Pancreas (tissue), 10 donors: ENCODE data around the gene PGAP3. TPM values are rescaled to one million over a fixed set of nuclear protein-coding genes. Genes with fewer than 3 reads are reported as not detected.

Source experiments
- ATAC-seq, 4 donors: fragments of 200-7000 bp; cut with Tn5 transposase; one replicate each; pipeline versions ENCODE4 v1.8.0 to v1.9.1; 2020; ENCODE audit warnings: mild to moderate bottlenecking in 4 of 4, moderate library complexity in 4 of 4
- DNase-seq, 6 donors: peaks; one replicate each; pipeline ENCODE4 v3.0.0-alpha.2; 2020
- FAIRE-seq: peaks from 2 replicates; lab custom pipeline; 2012; peaks lifted over from hg19 to GRCh38; lab: Jason Lieb, UNC
- H3K27ac ChIP-seq, 4 donors: fragments of 200-600 bp; sonication (generic); 1 replicate in 3 of 4; 2 replicates in 1 of 4; pipeline versions ENCODE4 v1.5.0 to v1.8.0; 2020
- H3K27me3 ChIP-seq, 4 donors: fragments of 200-600 bp; one replicate each; pipeline ENCODE4 v1.8.0; 2021
- H3K36me3 ChIP-seq, 3 donors: fragments of 200-600 bp; sonication (generic) in 1 of 3; one replicate each; pipeline versions ENCODE4 v1.5.0 to v1.8.0; 2020 to 2021
- H3K4me1 ChIP-seq, 3 donors: fragments of 200-600 bp; one replicate each; pipeline ENCODE4 v1.8.0; 2021
- H3K4me3 ChIP-seq, 4 donors: fragments of 200-600 bp; sonication (generic) in 2 of 4; one replicate each; pipeline versions ENCODE4 v1.5.0 to v1.8.0; 2020 to 2021
- H3K9me3 ChIP-seq, 4 donors: fragments of 200-600 bp; one replicate each; pipeline ENCODE4 v1.8.0; 2021
- CTCF ChIP-seq, 4 donors: fragments of 200-600 bp; sonication (generic) in 3 of 4; IDR thresholded peaks; one replicate each; pipeline versions ENCODE4 v1.5.0 to v1.8.0; 2021; ENCODE audit warnings: antibody characterized with exemption in 4 of 4
- WGBS, 2 donors: extraction: QIAGEN DNeasy Blood & Tissue Kit; methylation state at CpG; one replicate each; pipeline ENCODE4 v1.1.7; 2013; 5-methylcytosine and 5-hydroxymethylcytosine counted together
- intact Hi-C, 3 donors: fragments of 100-400 bp; cut with DNase I; formaldehyde crosslinking; loops; one replicate each; pipeline versions ENCODE4 v1.11.1 to v1.14.2; 2022
- polyA plus RNA-seq, 2 donors: library from polyadenylated mRNA; stranded (reverse); fragments of 200-250 nt; gene quantifications; one replicate each; pipeline ENCODE4 v1.2.3, GENCODE V29; 2013
- total RNA-seq, 6 donors: library from RNA; stranded (reverse); fragmentation: NEBNext Ultra II Directional in 4 of 6; extraction: Animal tissue kit (Norgen Biotek cat#: 25700) in 4 of 6; gene quantifications; one replicate each; pipeline versions ENCODE4 v1.2.1 to v1.2.4, GENCODE V29; 2021 to 2023
- donor health status: healthy with polysubstance abuse.
- donor health status: DM: no; HTN: no; CAD: no; lungs with moderate emphysema.
- donor health status: DM: no; HTN: no; CAD: no.
- donor health status: control.
- donor health status: control.
- donor health status: Bipolar disorder and iron deficiency.
- donor health status: DM: yes; HTN: yes; CAD: no.
- donor health status: DM: no; HTN: no; CAD: no.
- donor health status: DM: no; HTN: no; CAD: no.
- donor health status: DM: yes; HTN: yes; CAD: no.

The PGAP3 gene
- total and polyA plus RNA-seq, 8 donors, result 19.4 to 46.3 (median 26.9) TPM

DNA sequence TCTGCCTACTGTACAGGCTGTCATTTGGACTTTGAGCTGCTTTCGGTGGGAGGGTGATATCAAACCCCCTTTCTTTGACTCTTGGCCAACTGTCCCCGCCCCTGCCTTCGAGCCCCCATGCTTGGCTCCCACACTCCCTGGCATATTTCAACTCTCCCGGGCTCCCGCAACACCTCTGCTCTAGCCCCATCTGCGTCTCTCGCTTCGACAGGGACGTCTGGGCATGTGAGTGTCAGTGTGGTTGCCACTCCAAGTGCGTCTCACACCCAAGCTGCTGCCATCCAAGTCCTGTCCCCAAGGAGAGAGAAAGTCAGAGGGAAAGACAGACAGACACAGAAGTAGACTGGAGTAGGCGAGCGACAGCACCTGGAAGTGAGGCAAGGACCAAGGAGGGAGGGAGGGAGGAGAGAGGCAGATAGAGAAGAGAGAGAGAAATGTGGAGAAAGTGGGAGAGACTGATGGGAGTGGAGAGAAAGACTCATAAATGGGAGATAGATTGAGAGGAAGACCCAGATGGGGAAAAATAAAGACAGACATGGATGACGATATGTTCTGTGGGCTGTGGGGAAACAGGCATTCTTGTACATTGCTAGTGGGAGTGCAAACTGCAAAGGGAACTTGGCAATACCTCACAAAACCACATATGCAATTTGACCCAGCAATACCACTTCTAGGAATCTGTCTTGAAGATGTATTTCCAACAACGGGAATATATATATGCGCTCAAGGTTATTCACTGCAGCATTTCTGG is 39.1 kb downstream of the PGAP3 start:
- ATAC-seq, result peak in 1 of 4 donors; percentile 10
- intact Hi-C loops, result no loop called here
- Histone ChIP-seq H3K4me3 (no peak overlapping the region), H3K27me3 (no peaks in the 10 kb centered on the region), H3K9me3 (no peaks in the 10 kb centered on the region), H3K27ac (no peak overlapping the region), H3K4me1 (no peaks in the 10 kb centered on the region), H3K36me3 (no peaks in the 10 kb centered on the region)
- FAIRE-seq, result no peak
- WGBS, 2 donors, result 84 to 85% methylated on average over 15 of the region's 15 CpGs
- no peak for TF ChIP-seq CTCF (IDR thresholded peaks at IDR 0.05)
- DNase-seq, result no peak

GRCh38 chr17:39647256-39647655 is 40.6 kb downstream of the PGAP3 start:
- Histone ChIP-seq H3K4me1 (no peaks in the 10 kb centered on the region), H3K27ac (no peak overlapping the region), H3K4me3 (no peak overlapping the region), H3K9me3 (no peaks in the 10 kb centered on the region), H3K27me3 (no peaks in the 10 kb centered on the region), H3K36me3 (no peaks in the 10 kb centered on the region)
- intact Hi-C loops, result no loop called here
- FAIRE-seq (no peak), DNase-seq (no peak), ATAC-seq (no peak)
- TF ChIP-seq CTCF (IDR thresholded peaks at IDR 0.05), result no peak
- 87 to 90% methylated on average over 5 of the region's 5 CpGs for WGBS, 2 donors

- Histone ChIP-seq H3K9me3 (no peaks in the 10 kb centered on the region), H3K27ac (no peak overlapping the region), H3K27me3 (no peaks in the 10 kb centered on the region), H3K4me3 (no peak overlapping the region), H3K4me1 (peaks cover 0 to 16% (median 4%) of the 10 kb centered on the region in 3 donors), H3K36me3 (no peaks in the 10 kb centered on the region)
- no peak for FAIRE-seq
- no peak for DNase-seq
- no peak for ATAC-seq
- 80 to 86% methylated on average over 4 of the region's 4 CpGs for WGBS, 2 donors
- intact Hi-C loops, result no loop called here
- no peak for TF ChIP-seq CTCF (IDR thresholded peaks at IDR 0.05)
Observed at GRCh38 chr17:39643271-39643670, 44.6 kb downstream of the PGAP3 start.

- no peak for FAIRE-seq
- Histone ChIP-seq H3K4me3 (no peak overlapping the region), H3K9me3 (no peaks in the 10 kb centered on the region), H3K27me3 (no peaks in the 10 kb centered on the region), H3K4me1 (peaks cover 0 to 24% (median 10%) of the 10 kb centered on the region in 3 donors), H3K36me3 (no peaks in the 10 kb centered on the region), H3K27ac (no peak overlapping the region)
- ATAC-seq, result no peak
- DNase-seq, result no peak
- WGBS, 2 donors, result 87 to 88% methylated on average over 9 of the region's 9 CpGs
- no peak for TF ChIP-seq CTCF (IDR thresholded peaks at IDR 0.05)
- intact Hi-C loops, result no loop called here
Observed at GRCh38 chr17:39642291-39643074, 45.4 kb downstream of the PGAP3 start.
